Neural progenitor cell (in vitro differentiated cells): Measurements from ENCODE around the gene AGBL2. TPM values are rescaled to one million over a fixed set of nuclear protein-coding genes. Genes with fewer than 3 reads are reported as not detected.

ENCODE experiments used
- DNase-seq: peaks from one replicate; pipeline ENCODE4 v3.0.0-alpha.2; 2016; ENCODE audit warnings: low spot score
- H2AFZ ChIP-seq: fragments of 200-600 bp; sonication (generic); replicated peaks from 2 replicates; pipeline ENCODE4 v1.6.1; 2016; ENCODE audit warnings: antibody characterized with exemption
- H3F3A ChIP-seq: fragments of 200-600 bp; sonication (generic); 2 replicates; pipeline ENCODE4 v1.6.1; 2016; ENCODE audit warnings: antibody characterized with exemption, low read depth
- H3K27ac ChIP-seq: fragments of 200-600 bp; sonication (generic); 2 replicates; pipeline ENCODE4 v1.5.1; 2016; ENCODE audit warnings: mild to moderate bottlenecking
- H3K27me3 ChIP-seq: fragments of 200-600 bp; sonication (generic); 2 replicates; pipeline ENCODE4 v1.6.1; 2016; ENCODE audit warnings: mild to moderate bottlenecking, moderate library complexity
- H3K36me3 ChIP-seq: fragments of 200-600 bp; sonication (generic); 2 replicates; pipeline ENCODE4 v1.5.1; 2016
- H3K4me1 ChIP-seq: fragments of 200-600 bp; sonication (generic); 2 replicates; pipeline ENCODE4 v1.6.1; 2016; ENCODE audit warnings: mixed run types
- H3K4me2 ChIP-seq: fragments of 200-600 bp; sonication (generic); 2 replicates; pipeline ENCODE4 v1.6.1; 2016
- H3K4me3 ChIP-seq: fragments of 200-600 bp; sonication (generic); 2 replicates; pipeline ENCODE4 v1.5.1; 2016
- H3K79me2 ChIP-seq: fragments of 200-600 bp; sonication (generic); 2 replicates; pipeline ENCODE4 v1.6.1; 2016; ENCODE audit warnings: low read depth
- H3K9ac ChIP-seq: fragments of 200-600 bp; sonication (generic); 2 replicates; pipeline ENCODE4 v1.6.1; 2016
- H3K9me3 ChIP-seq: fragments of 200-600 bp; sonication (generic); 2 replicates; pipeline ENCODE4 v1.5.1; 2016; ENCODE audit warnings: low read depth
- H4K20me1 ChIP-seq: fragments of 200-600 bp; sonication (generic); 2 replicates; pipeline ENCODE4 v1.6.1; 2016; ENCODE audit warnings: low read depth
- H3K27ac Mint-ChIP-seq: 3 replicates; pipeline ENCODE4 v1.8.0; 2021; ENCODE audit warnings: mixed read lengths
- H3K27me3 Mint-ChIP-seq: 2 replicates; pipeline ENCODE4 v1.8.0; 2022; ENCODE audit warnings: low read depth, mild to moderate bottlenecking, inconsistent platforms, moderate library complexity, mixed read lengths; ENCODE audit not compliant: insufficient read depth
- H3K36me3 Mint-ChIP-seq: 3 replicates; pipeline ENCODE4 v1.8.0; 2021; ENCODE audit warnings: mixed read lengths
- H3K4me1 Mint-ChIP-seq: 3 replicates; pipeline ENCODE4 v1.8.0; 2021; ENCODE audit warnings: mixed read lengths
- H3K4me3 Mint-ChIP-seq: 3 replicates; pipeline ENCODE4 v1.8.0; 2021; ENCODE audit warnings: mild to moderate bottlenecking, moderate library complexity, mixed read lengths
- H3K9me3 Mint-ChIP-seq: 3 replicates; pipeline ENCODE4 v1.8.0; 2020; ENCODE audit warnings: mixed read lengths
- EZH2 ChIP-seq: fragments of 200-600 bp; sonication (generic); IDR thresholded peaks from 2 replicates; pipeline ENCODE4 v1.6.1; 2017; ENCODE audit warnings: antibody characterized with exemption, mild to moderate bottlenecking, moderate library complexity
- EZH2phosphoT487 ChIP-seq: fragments of 200-600 bp; sonication (generic); IDR thresholded peaks from 2 replicates; pipeline ENCODE4 v1.6.1; 2017; ENCODE audit warnings: antibody characterized with exemption
- total RNA-seq: library from RNA; depleted of rRNA; stranded (reverse); fragments of >200 nt; gene quantifications from 2 replicates; pipeline ENCODE4 v1.2.3, GENCODE V29; 2015; ENCODE audit warnings: low replicate concordance
- TF ChIP-seq, protein P1 (sequence below): fragments of 200-600 bp; sonication (generic); IDR thresholded peaks from 2 replicates; pipeline ENCODE4 v1.5.1; 2017; ENCODE audit warnings: antibody characterized with exemption, mild to moderate bottlenecking

The AGBL2 gene
- total RNA-seq, 1 donor from 2014 or later, result 2.5 TPM

DNA sequence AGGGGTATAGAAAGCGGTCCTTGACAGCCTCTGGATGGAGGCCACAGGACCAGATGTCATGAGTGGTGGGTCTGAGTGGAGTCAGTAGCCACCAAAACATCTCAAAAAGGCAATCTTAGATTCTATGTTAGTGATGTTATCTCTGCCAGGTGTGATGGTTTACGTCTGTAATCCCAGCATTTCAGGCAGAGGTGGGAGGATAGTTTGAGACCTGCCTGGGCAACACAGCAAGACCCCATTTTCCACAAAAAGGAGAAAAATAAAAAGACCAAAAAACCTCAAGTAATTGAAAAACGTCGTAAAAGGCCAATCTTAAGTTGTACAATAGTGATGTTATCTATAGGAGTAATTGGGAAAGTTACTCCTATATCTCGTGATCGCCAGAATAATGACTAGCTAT, 69.2 kb downstream of the AGBL2 start:
- no peaks in the 10 kb centered on the region for H3K9me3 ChIP-seq
- peak overlapping the region; percentile 48 for H3K27ac Mint-ChIP-seq
- H3K4me3 Mint-ChIP-seq, result no peak overlapping the region
- no peaks in the 10 kb centered on the region for H3K9me3 Mint-ChIP-seq
- DNase-seq, result no peak
- no peak overlapping the region for H3K9ac ChIP-seq
- TF ChIP-seq EZH2phosphoT487 (no peak), EZH2 (no peak)
- TF ChIP-seq, protein P1, sequence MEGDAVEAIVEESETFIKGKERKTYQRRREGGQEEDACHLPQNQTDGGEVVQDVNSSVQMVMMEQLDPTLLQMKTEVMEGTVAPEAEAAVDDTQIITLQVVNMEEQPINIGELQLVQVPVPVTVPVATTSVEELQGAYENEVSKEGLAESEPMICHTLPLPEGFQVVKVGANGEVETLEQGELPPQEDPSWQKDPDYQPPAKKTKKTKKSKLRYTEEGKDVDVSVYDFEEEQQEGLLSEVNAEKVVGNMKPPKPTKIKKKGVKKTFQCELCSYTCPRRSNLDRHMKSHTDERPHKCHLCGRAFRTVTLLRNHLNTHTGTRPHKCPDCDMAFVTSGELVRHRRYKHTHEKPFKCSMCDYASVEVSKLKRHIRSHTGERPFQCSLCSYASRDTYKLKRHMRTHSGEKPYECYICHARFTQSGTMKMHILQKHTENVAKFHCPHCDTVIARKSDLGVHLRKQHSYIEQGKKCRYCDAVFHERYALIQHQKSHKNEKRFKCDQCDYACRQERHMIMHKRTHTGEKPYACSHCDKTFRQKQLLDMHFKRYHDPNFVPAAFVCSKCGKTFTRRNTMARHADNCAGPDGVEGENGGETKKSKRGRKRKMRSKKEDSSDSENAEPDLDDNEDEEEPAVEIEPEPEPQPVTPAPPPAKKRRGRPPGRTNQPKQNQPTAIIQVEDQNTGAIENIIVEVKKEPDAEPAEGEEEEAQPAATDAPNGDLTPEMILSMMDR, result no peak
- H3K4me1 ChIP-seq, result peaks cover 3% of the 10 kb centered on the region
- H3K36me3 ChIP-seq, result no peaks in the 10 kb centered on the region
- H3F3A ChIP-seq, result peaks cover 14% of the 10 kb centered on the region
- H4K20me1 ChIP-seq, result no peaks in the 10 kb centered on the region
- H3K4me1 Mint-ChIP-seq, result peaks cover 17% of the 10 kb centered on the region
- H3K27me3 Mint-ChIP-seq, result peaks cover 6% of the 10 kb centered on the region
- H3K79me2 ChIP-seq, result peaks cover 10% of the 10 kb centered on the region
- H3K4me2 ChIP-seq, result no peak overlapping the region
- H3K36me3 Mint-ChIP-seq, result no peaks in the 10 kb centered on the region
- H3K4me3 ChIP-seq, result no peak overlapping the region
- H2AFZ ChIP-seq, result no peak overlapping the region
- no peak overlapping the region for H3K27ac ChIP-seq
- no peaks in the 10 kb centered on the region for H3K27me3 ChIP-seq

DNA sequence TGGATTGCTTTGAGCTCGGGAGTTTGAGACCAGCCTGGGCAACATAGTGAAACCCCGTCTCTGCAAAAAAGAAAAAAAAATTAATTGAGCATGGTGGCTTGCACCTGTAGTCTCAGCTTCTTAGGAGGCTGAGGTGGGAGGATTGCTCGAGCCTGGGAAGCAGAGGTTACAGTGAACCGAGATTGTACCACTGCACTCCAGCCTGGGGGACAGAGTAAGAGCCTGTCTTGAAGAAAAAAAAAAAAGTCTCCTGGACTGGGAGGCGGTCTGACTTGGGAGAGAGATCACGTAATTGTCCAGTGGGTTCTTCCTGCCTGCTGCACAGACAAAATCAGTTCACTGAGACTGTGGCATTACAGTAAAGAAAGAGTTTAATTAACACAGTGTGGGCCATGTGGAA, 69.7 kb downstream of the AGBL2 start:
- Mint-ChIP-seq H3K36me3 (no peaks in the 10 kb centered on the region), H3K4me1 (peaks cover 21% of the 10 kb centered on the region), H3K27ac (peak overlapping the region; percentile 48), H3K27me3 (peaks cover 6% of the 10 kb centered on the region), H3K9me3 (no peaks in the 10 kb centered on the region), H3K4me3 (no peak overlapping the region)
- Histone ChIP-seq H3K4me1 (peaks cover 4% of the 10 kb centered on the region), H3K36me3 (no peaks in the 10 kb centered on the region), H2AFZ (no peak overlapping the region), H3K4me2 (no peak overlapping the region), H3F3A (peaks cover 12% of the 10 kb centered on the region), H3K9me3 (no peaks in the 10 kb centered on the region), H3K9ac (no peak overlapping the region), H3K27ac (no peak overlapping the region), H3K27me3 (no peaks in the 10 kb centered on the region), H3K79me2 (peaks cover 16% of the 10 kb centered on the region), H3K4me3 (no peak overlapping the region), H4K20me1 (peaks cover 4% of the 10 kb centered on the region)
- no peak for DNase-seq
- TF ChIP-seq, protein P1, result no peak
- TF ChIP-seq EZH2 (no peak), EZH2phosphoT487 (no peak)

DNA sequence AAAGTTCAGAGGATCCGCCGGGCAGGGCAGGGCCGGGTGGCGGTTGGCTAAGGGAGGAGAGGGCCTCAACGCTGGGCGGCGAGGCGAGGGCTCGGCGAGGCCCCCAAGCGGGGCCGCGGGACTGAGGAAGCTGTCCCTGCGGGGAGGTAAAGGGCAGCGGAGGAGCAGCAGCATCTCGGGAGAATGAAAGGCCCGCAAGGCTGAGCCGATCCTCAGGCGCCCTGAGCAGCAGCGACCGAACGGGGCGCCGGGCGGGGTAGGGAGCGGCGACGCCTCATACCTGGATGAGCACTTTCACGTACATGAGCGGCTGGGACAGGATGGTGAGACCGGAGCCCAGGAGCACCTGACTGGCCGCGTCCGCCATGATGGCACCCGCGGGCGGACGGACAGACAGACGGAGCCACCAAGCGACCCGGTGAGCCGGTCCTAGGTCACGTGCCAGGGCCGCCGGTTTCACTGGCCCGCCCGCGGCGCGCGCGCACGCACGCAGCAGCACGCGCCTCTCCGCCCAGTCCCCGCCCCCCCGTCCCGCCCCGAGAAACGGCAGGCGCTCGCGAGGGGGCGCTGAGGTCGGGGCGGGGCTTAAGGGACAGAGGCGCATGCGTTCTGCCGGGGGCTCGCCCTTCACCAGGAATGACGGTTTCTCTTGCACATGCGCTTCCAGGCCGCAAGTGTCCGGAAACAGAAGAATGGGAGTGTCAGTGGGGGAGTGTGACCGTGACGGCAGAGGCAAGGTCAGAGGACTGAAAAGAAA, 72.9 kb downstream of the AGBL2 start, which contains the start of gene MTCH2:
MTCH2 (minus strand) TSS at position 461 of the 757 bp plus-strand sequence; CDS start at position 367, 94 bp downstream.
- peaks cover 14% of the 10 kb centered on the region for H4K20me1 ChIP-seq
- peak within 1 kb of the TSS; percentile 42 for H3K27ac ChIP-seq
- DNase-seq, result peak; percentile 96
- peaks cover 8% of the 10 kb centered on the region for H3K36me3 Mint-ChIP-seq
- H3K4me2 ChIP-seq, result peak within 1 kb of the TSS; percentile 80
- peaks cover 21% of the 10 kb centered on the region for H3K4me1 Mint-ChIP-seq
- no peaks in the 10 kb centered on the region for H3K9me3 ChIP-seq
- no peaks in the 10 kb centered on the region for H3K9me3 Mint-ChIP-seq
- TF ChIP-seq EZH2, result no peak
- TF ChIP-seq, protein P1, result peak; percentile 43
- peaks cover 12% of the 10 kb centered on the region for H3F3A ChIP-seq
- peak within 1 kb of the TSS; percentile 51 for H3K9ac ChIP-seq
- H3K4me3 Mint-ChIP-seq, result peak within 1 kb of the TSS; percentile 97
- H2AFZ ChIP-seq, result peak within 1 kb of the TSS; percentile 71
- H3K4me3 ChIP-seq, result peak within 1 kb of the TSS; percentile 69
- H3K4me1 ChIP-seq, result peaks cover 4% of the 10 kb centered on the region
- peaks cover 31% of the 10 kb centered on the region for H3K79me2 ChIP-seq
- H3K27me3 Mint-ChIP-seq, result peaks cover 6% of the 10 kb centered on the region
- peak within 1 kb of the TSS; percentile 96 for H3K27ac Mint-ChIP-seq
- peaks cover 3% of the 10 kb centered on the region for H3K36me3 ChIP-seq
- H3K27me3 ChIP-seq, result no peaks in the 10 kb centered on the region
